C4-2B (cell line): Measurements from ENCODE around the gene MAP4.

ENCODE experiments used
- CTCF ChIP-seq: fragments of 450-650 bp; conservative IDR thresholded peaks from 2 replicates; pipeline ENCODE4 v1.5.1; 2017; ENCODE audit warnings: mild to moderate bottlenecking
- ZFX ChIP-seq: fragments of 450-650 bp; IDR thresholded peaks from 2 replicates; pipeline ENCODE4 v1.6.1; 2017

DNA sequence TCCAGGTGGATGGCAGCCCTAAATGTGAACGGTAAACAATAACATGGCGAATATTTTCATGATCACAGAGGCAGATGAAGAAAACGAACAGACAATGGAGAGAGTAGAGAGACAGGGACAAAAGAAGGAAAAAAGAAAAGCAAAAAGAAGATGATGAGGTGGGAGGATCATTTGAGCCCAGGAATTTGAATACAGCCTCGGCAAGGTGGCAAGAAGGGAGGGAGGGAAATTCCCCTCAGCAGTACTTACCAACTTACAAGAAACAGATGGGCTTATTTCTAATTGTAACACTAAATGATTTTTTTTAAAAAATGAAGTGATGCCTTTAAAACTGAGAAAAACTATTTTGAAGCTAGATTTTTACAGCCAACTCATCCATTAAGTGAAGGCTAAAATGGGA lies 6.0 kb upstream of the MAP4 start:
- no peak for TF ChIP-seq CTCF
- TF ChIP-seq ZFX = no peak
